ENCODE measurements around the gene SSC5D.
A peak's percentile ranks its signal among the peaks of the same experiment; 100 is the strongest.

Gene SSC5D

GRCh38 chr19:55454787-55455243 is 33.4 kb upstream of the SSC5D start:
- DNase-seq (ENCODE audit: low read depth in 2 of 3, low spot score in 2 of 3) = no peak

- DNase-seq (ENCODE audit: low read depth in 2 of 3, low spot score in 2 of 3) = no peak
Observed at GRCh38 chr19:55455576-55456235, 32.5 kb upstream of the SSC5D start.

GRCh38 chr19:55456347-55456746 is 31.9 kb upstream of the SSC5D start:
- no peak for DNase-seq (ENCODE audit: low read depth in 2 of 3, low spot score in 2 of 3)

DNA sequence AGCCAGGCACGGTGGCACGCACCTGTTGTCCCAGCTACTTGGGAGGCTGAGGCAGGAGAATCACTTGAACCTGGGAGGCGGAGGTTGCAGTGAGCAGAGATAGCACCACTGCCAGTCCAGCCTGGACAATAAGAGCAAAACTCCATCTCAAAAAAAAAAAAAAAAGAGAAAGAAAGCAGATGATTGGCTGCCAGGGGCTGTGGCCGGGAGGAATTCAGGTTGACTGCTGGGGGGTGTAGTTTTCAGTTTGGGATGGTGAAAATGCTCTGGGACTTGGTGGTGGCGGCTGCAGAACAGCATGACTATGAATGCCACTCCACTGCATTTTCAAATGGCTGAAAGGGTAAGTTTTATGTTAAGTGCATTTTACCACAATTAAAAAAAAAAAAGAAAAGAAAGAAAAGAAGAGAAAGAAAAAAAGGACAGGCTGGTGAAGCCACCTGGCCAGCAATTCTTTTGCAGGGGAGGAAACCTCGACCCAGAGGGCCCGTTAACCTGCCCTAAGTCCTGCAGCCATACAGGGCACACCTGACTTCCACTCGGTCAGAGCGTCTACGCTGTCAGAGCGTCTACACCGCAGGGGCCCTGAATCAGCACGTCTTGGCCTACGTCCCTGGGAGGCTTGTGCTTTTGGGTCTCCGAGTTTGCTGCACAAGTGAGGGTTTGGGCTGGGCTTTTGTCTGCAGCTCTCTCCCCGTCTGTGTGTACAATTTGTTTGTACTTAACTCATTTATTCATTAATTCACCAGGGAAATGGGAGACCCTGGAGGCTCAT is 30.4 kb upstream of the SSC5D start:
- no peak for DNase-seq (ENCODE audit: low read depth in 2 of 3, low spot score in 2 of 3)

DNA sequence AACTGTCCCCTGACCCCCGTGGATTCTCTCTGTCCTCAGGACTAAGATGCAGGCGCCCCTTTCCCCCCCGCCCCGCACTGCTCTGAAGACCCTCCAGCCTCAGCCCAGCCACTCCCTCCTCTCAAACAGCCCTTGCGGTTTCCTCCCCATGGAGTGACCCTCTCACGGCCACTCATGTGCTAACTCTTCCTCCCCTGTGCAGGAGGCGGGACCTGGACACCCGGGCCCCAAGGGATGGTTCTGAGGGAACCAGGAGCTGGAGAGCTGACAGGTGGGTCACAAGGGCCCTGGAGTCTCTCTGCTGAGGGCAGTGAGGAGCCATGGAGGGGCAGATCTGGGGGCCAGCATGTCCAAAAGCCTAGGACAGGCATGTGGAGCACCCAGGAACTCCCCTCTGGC is 28.7 kb upstream of the SSC5D start:
- DNase-seq (ENCODE audit: low read depth in 2 of 3, low spot score in 2 of 3) = no peak

GRCh38 chr19:55459950-55460657 is 28.1 kb upstream of the SSC5D start:
- no peak for DNase-seq (ENCODE audit: low read depth in 2 of 3, low spot score in 2 of 3)

- DNase-seq (ENCODE audit: low read depth in 2 of 3, low spot score in 2 of 3) = no peak
Observed at GRCh38 chr19:55460670-55461258, 27.5 kb upstream of the SSC5D start.

DNA sequence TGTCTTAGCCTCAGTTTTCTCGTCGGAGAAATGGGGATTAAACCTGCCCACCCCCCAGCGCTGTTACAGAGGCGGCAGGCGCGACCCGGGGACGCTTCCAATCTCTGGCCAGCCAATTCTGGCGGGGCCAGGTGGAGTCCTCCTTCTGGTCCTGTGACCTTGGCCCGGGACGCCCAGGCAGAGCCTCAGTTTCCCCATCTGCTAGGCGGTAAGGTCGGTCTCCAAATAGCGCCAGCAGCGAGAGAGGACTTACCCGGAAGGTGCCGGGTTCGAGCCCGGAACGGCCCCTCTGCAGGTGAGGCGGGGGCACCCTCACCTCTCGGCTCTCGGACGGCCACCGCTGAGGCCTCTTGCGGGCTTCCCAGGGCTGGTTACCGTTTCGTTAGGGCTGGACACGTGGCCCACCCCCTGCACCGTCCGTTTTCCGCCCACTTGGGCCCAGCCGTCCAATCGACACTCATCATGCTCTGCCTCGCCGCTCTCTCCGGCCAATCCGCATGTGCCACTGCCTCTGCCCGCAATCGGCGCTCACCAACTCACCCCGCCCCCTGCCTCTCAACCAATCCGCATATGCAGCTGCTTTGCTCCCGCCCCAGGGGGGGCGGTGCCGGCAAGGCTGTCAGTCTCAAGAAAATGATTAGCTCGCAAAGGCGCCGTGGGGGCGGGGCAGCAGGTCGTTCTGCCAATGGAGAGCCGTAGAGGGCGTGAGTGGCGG is 26.8 kb upstream of the SSC5D start, which contains the start of gene ISOC2:
ISOC2 (minus strand) TSS at position 384 of the 715 bp plus-strand sequence. CDS start 5,156 bp downstream, outside the sequence.
- peak; percentile 99 to 100 (median 99) for DNase-seq (ENCODE audit: low read depth in 2 of 3, low spot score in 2 of 3)

- DNase-seq (ENCODE audit: low read depth in 2 of 3, low spot score in 2 of 3) = no peak
Observed at GRCh38 chr19:55461974-55462626, 26.1 kb upstream of the SSC5D start.

DNA sequence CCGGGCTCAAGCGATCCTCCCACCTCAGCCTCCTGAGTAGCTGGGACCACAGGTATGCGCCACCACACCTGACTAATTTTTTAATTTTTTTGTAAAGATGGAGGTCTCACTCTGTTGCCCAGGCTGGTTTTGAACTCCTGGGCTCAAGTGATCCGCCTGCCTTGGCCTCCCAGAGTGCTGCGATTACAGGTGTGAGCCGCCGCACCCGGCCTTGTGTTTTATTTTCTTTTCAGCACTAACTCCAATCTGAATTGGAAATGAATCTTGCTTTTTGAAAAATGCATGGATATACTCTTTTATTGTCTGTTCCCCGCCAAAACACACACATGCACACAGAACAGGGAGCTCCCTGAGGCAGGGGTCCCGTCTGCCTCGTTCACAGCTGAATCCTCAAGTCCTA is 25.5 kb upstream of the SSC5D start:
- DNase-seq (ENCODE audit: low read depth in 2 of 3, low spot score in 2 of 3) = no peak

GRCh38 chr19:55463583-55464031 is 24.6 kb upstream of the SSC5D start:
- no peak for DNase-seq (ENCODE audit: low read depth in 2 of 3, low spot score in 2 of 3)

- DNase-seq (ENCODE audit: low read depth in 2 of 3, low spot score in 2 of 3) = no peak
Observed at GRCh38 chr19:55464039-55464661, 24.1 kb upstream of the SSC5D start.

DNA sequence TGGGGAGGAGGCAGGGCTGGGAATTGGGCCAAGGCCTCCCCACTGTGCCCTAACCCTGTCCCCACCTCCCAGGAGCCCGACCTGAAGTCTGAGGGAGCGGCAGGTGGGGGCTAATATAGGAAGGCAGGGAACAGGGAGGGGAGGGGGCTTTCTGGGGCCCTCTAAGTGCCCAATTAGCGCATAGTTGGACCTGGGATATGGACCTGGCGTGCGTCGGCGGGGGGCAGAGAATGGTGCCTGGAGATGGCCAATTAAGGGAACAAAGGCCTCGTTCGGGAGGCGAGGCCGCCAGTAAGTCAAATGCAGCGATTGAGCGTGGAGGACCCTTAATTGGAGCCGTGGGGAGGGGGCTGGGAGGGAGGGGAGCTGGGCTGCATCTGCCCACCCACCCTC is 23.6 kb upstream of the SSC5D start, which contains the start of gene C19orf85:
C19orf85 (minus strand) TSS at position 90 of the 393 bp plus-strand sequence. CDS start 197 bp downstream, outside the sequence.
- no peak for DNase-seq (ENCODE audit: low read depth in 2 of 3, low spot score in 2 of 3)

DNA sequence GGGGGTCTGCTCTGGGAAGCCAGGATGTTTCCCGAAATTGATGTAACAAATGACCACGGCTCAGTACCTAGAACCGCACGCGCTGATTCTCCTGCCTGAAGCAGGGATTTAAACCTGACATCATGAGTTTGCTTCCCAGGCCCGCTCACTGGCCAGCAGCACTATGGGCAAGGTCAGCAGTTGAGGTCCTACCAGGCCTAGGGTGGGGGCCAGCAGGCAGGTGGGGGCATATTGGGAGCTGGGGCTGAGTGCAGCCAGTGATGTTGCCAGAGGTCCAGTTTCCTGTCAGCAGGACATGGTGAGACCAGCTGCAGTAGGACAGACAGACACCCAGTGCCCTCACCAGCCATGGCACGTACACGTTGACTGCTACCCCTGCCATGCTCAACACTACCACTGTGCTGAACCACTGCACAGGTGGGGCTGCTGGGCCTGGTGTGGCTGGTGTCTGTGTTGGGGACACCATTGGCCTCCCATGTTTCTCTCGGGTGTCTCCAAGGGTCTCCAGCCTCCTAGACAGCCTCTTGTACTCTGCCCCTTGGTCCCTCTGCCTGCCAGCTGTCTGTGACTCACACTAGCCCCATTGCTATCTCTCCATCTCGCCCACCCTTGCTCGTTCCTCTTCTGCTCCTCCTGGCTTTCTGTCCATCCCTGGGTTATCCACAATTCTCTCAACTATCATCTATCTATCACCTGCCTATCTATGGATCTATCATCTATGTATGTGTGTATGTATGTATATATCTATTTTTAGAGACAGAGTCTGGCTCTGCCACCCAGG is 22.6 kb upstream of the SSC5D start:
- DNase-seq (ENCODE audit: low read depth in 2 of 3, low spot score in 2 of 3) = no peak

- no peak for DNase-seq (ENCODE audit: low read depth in 2 of 3, low spot score in 2 of 3)
Observed at GRCh38 chr19:55466241-55466614, 22.0 kb upstream of the SSC5D start.

GRCh38 chr19:55467236-55468053 is 20.8 kb upstream of the SSC5D start:
- DNase-seq (ENCODE audit: low read depth in 2 of 3, low spot score in 2 of 3) = peak; percentile 45 to 72 (median 63)

DNA sequence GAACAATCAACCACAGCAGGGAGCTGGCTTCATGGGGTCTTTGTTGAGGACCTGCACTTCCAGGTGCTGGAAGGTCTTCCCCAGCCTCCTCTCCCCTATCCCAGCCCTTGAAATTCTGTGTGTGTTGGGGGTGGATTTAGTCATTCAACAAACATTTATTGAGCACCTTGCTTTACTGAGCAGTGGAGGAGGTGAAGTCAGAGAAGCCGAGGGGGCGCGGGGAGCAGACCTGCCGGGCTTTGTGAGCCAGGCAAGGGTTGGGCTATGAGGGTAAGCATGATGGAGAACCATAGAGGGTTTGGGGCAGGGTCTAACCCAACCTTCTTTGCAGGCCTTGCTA is 20.2 kb upstream of the SSC5D start:
- DNase-seq (ENCODE audit: low read depth in 2 of 3, low spot score in 2 of 3) = no peak

DNA sequence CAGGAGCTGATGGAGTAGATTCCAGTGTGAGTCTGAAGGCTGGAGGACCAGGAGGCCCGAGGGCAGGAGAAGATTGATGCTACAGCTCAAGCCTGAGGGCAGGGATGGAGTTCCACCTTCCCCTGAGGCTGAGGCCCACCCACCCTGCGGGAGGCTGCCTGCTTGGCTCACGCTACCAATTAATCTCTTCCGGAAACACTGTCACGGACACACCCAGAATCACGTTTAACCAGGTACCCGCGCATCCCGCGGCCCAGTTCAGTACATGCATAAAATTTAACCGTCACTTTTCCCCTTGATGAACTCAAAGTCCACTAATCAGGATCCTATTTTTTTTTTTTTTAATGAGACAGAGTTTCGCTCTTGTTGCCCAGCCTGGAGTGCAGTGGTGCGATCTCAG is 17.0 kb upstream of the SSC5D start:
- DNase-seq (ENCODE audit: low read depth in 2 of 3, low spot score in 2 of 3) = no peak

Data from activated CD8-positive, alpha-beta memory T cell treated with anti-CD3 and anti-CD28 coated beads for 48 hours (primary cell).